IPS-18c (cell line): ENCODE data around the gene RAP1A.

Experiments
- H3K4me3 ChIP-seq: 2 replicates; pipeline ENCODE4 v1.7.0; 2013; ENCODE audit warnings: low read depth, mild to moderate bottlenecking, low read length, moderate library complexity; ENCODE audit not compliant: insufficient read depth
- H3K9me3 ChIP-seq: one replicate; pipeline ENCODE4 v1.6.1; 2013; ENCODE audit warnings: mild to moderate bottlenecking, low read length, moderate library complexity; ENCODE audit not compliant: control insufficient read depth, insufficient read depth

RAP1A gene

GRCh38 chr1:111639602-111640198 is 20.1 kb downstream of the RAP1A start:
- no peaks in the 10 kb centered on the region for H3K9me3 ChIP-seq
- no peak overlapping the region for H3K4me3 ChIP-seq

- H3K9me3 ChIP-seq, result no peaks in the 10 kb centered on the region
- H3K4me3 ChIP-seq, result no peak overlapping the region
These were observed 23.5 kb downstream of the RAP1A start for GRCh38 chr1:111643097-111643496.

GRCh38 chr1:111643696-111644095 is 24.1 kb downstream of the RAP1A start:
- H3K9me3 ChIP-seq, result no peaks in the 10 kb centered on the region
- no peak overlapping the region for H3K4me3 ChIP-seq

- Histone ChIP-seq H3K4me3 (no peak overlapping the region), H3K9me3 (no peaks in the 10 kb centered on the region)
These were observed 24.9 kb downstream of the RAP1A start for GRCh38 chr1:111644506-111644905.

- Histone ChIP-seq H3K4me3 (no peak overlapping the region), H3K9me3 (no peaks in the 10 kb centered on the region)
These were observed 28.1 kb downstream of the RAP1A start for GRCh38 chr1:111647736-111648135.

- no peak overlapping the region for H3K4me3 ChIP-seq
- H3K9me3 ChIP-seq, result no peaks in the 10 kb centered on the region
These were observed 29.2 kb downstream of the RAP1A start for GRCh38 chr1:111648806-111649205.

GRCh38 chr1:111649227-111649626 is 29.6 kb downstream of the RAP1A start:
- H3K9me3 ChIP-seq, result no peaks in the 10 kb centered on the region
- H3K4me3 ChIP-seq, result no peak overlapping the region

GRCh38 chr1:111649648-111650047 is 30.1 kb downstream of the RAP1A start:
- no peak overlapping the region for H3K4me3 ChIP-seq
- H3K9me3 ChIP-seq, result no peaks in the 10 kb centered on the region

GRCh38 chr1:111653709-111654108 is 34.1 kb downstream of the RAP1A start:
- Histone ChIP-seq H3K4me3 (no peak overlapping the region), H3K9me3 (no peaks in the 10 kb centered on the region)

- Histone ChIP-seq H3K9me3 (no peaks in the 10 kb centered on the region), H3K4me3 (no peak overlapping the region)
These were observed 35.2 kb downstream of the RAP1A start for GRCh38 chr1:111654839-111655238.

GRCh38 chr1:111656086-111657017 is 36.8 kb downstream of the RAP1A start:
- Histone ChIP-seq H3K4me3 (no peak overlapping the region), H3K9me3 (no peaks in the 10 kb centered on the region)

- no peak overlapping the region for H3K4me3 ChIP-seq
- H3K9me3 ChIP-seq, result no peaks in the 10 kb centered on the region
These were observed 39.0 kb downstream of the RAP1A start for GRCh38 chr1:111658622-111659021.

- H3K9me3 ChIP-seq, result no peaks in the 10 kb centered on the region
- no peak overlapping the region for H3K4me3 ChIP-seq
These were observed 40.9 kb downstream of the RAP1A start for GRCh38 chr1:111660204-111661150.

- Histone ChIP-seq H3K9me3 (no peaks in the 10 kb centered on the region), H3K4me3 (no peak overlapping the region)
These were observed 45.1 kb downstream of the RAP1A start for GRCh38 chr1:111664652-111665051.

GRCh38 chr1:111665497-111665896 is 45.9 kb downstream of the RAP1A start:
- Histone ChIP-seq H3K9me3 (no peaks in the 10 kb centered on the region), H3K4me3 (no peak overlapping the region)

- no peak overlapping the region for H3K4me3 ChIP-seq
- H3K9me3 ChIP-seq, result no peaks in the 10 kb centered on the region
These were observed 47.2 kb downstream of the RAP1A start for GRCh38 chr1:111666828-111667227.

GRCh38 chr1:111669268-111669667 is 49.7 kb downstream of the RAP1A start:
- H3K9me3 ChIP-seq, result no peaks in the 10 kb centered on the region
- no peak overlapping the region for H3K4me3 ChIP-seq
